ENCODE results near the gene LYRM4. TPM values are rescaled to one million over a fixed set of nuclear protein-coding genes. Genes with fewer than 3 reads are reported as not detected.

LYRM4 gene
- total RNA-seq, 1 experiment from 2014 or later: 44.3 TPM

DNA sequence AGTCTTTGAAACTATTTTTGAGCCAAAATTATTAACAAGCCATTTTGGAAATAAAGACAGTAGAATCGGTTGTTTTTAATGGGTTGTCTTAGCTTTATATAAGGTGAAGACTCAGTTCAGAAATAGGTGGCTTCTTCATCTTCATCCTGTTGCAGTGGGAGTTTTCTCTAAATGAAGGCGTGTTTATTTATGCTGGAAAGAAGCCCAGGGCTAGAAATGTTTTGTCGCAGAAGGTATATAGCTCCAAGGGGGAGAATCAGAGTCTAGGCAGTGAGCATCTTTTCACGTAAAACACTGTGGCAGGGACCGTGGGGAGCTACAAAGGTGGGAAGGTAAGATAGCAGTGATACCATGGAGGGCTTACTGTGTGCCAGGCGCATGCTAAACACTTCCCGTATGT, 34.9 kb upstream of the LYRM4 start:
- Histone ChIP-seq H3K23me2 (ENCODE audit: insufficient read length, low read depth, low read length, poor library complexity, severe bottlenecking) (no peaks in the 10 kb centered on the region), H4K5ac (ENCODE audit: insufficient read length, low read depth, low read length) (no peak overlapping the region), H3K23ac (ENCODE audit: insufficient read length, low read depth, low read length) (no peak overlapping the region), H3K14ac (ENCODE audit: insufficient read depth, low read length) (no peak overlapping the region), H4K8ac (replicated peaks; ENCODE audit: insufficient read length, low read depth, low read length) (no peak overlapping the region), H3K56ac (ENCODE audit: insufficient read length, low read depth, low read length) (no peak overlapping the region), H2BK20ac (ENCODE audit: low read depth, low read length, poor library complexity, severe bottlenecking) (no peak overlapping the region), H2AK5ac (ENCODE audit: insufficient read length, low read length) (no peak overlapping the region), H2BK15ac (ENCODE audit: low read depth, low read length) (no peak overlapping the region), H4K91ac (ENCODE audit: insufficient read length, low read depth, low read length) (no peak overlapping the region), H3K18ac (ENCODE audit: insufficient read length, low read depth, low read length) (no peak overlapping the region), H3K4ac (ENCODE audit: low read depth, low read length) (no peak overlapping the region), H4K20me1 (ENCODE audit: control insufficient read depth, insufficient read depth, insufficient read length) (no peaks in the 10 kb centered on the region), H2BK5ac (ENCODE audit: insufficient read length, low read length) (no peak overlapping the region), H3K4me2 (ENCODE audit: insufficient read depth, insufficient read length, low read length) (no peak overlapping the region), H3K9me3 (ENCODE audit: control insufficient read depth, low read depth, low read length) (no peaks in the 10 kb centered on the region), H3K79me1 (ENCODE audit: insufficient read depth, low read depth, low read length, poor library complexity, severe bottlenecking) (no peaks in the 10 kb centered on the region), H3K27me3 (ENCODE audit: insufficient read depth, low read length) (no peaks in the 10 kb centered on the region), H3K4me1 (ENCODE audit: insufficient read depth, low read length) (peaks cover 2% of the 10 kb centered on the region; the same call in 1 of the 2 replicates), H3K27ac (ENCODE audit: insufficient read length, low read depth, low read length) (no peak overlapping the region), H3K9ac (ENCODE audit: extremely low read depth, insufficient read length, low read length) (no peak overlapping the region), H3K79me2 (ENCODE audit: insufficient read depth, low read length) (no peaks in the 10 kb centered on the region), H3T11ph (ENCODE audit: low read length) (no peak overlapping the region), H2AFZ (ENCODE audit: low read length) (no peak overlapping the region), H2BK12ac (ENCODE audit: insufficient read length, low read depth, low read length) (no peak overlapping the region), H2BK120ac (ENCODE audit: low read depth, low read length, poor library complexity, severe bottlenecking) (no peak overlapping the region)
- H3K4me1 Mint-ChIP-seq: peaks cover 10 to 11% of the 10 kb centered on the region in 2 experiments
- no peak overlapping the region for H3K27ac Mint-ChIP-seq
- WGBS (ENCODE audit: extremely low coverage, insufficient read length, low lambda C conversion rate): no CpG with 5 or more reads among the region's 7 CpGs
- H3K36me3 Mint-ChIP-seq (ENCODE audit: insufficient read depth in 1 of 3, low read depth in 3 of 3): no peaks in the 10 kb centered on the region; a peak in 1 of 7 replicates
- TF ChIP-seq, protein P1, sequence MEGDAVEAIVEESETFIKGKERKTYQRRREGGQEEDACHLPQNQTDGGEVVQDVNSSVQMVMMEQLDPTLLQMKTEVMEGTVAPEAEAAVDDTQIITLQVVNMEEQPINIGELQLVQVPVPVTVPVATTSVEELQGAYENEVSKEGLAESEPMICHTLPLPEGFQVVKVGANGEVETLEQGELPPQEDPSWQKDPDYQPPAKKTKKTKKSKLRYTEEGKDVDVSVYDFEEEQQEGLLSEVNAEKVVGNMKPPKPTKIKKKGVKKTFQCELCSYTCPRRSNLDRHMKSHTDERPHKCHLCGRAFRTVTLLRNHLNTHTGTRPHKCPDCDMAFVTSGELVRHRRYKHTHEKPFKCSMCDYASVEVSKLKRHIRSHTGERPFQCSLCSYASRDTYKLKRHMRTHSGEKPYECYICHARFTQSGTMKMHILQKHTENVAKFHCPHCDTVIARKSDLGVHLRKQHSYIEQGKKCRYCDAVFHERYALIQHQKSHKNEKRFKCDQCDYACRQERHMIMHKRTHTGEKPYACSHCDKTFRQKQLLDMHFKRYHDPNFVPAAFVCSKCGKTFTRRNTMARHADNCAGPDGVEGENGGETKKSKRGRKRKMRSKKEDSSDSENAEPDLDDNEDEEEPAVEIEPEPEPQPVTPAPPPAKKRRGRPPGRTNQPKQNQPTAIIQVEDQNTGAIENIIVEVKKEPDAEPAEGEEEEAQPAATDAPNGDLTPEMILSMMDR (conservative IDR thresholded peaks at IDR 0.05): no peak
- H3K27me3 Mint-ChIP-seq (ENCODE audit: low read depth): no peaks in the 10 kb centered on the region; the same call in 1 of the 2 replicates
- H3K4me3 Mint-ChIP-seq: no peak overlapping the region
- DNase-seq: no peak
- no peaks in the 10 kb centered on the region for H3K9me3 Mint-ChIP-seq

All from H9 (cell line).